HepG2 (cell line): ENCODE results near the gene TXNDC16. TPM values are rescaled to one million over a fixed set of nuclear protein-coding genes. Genes with fewer than 3 reads are reported as not detected.

Source experiments
- FOXK1 ChIP-seq: sonication (generic); formaldehyde crosslinking; IDR thresholded peaks from 2 replicates; pipeline ENCODE4 v1.4.0; 2020; ENCODE audit warnings: low read depth, missing genetic modification reagents, borderline replicate concordance
- HMGXB3 ChIP-seq: sonication (generic); formaldehyde crosslinking; IDR thresholded peaks from 2 replicates; pipeline ENCODE4 v1.4.0; 2020; ENCODE audit warnings: missing genetic modification reagents, borderline replicate concordance
- HOXA3 ChIP-seq: sonication (generic); formaldehyde crosslinking; IDR thresholded peaks from 2 replicates; pipeline ENCODE4 v1.5.0; 2020; ENCODE audit warnings: missing genetic modification reagents
- POGZ ChIP-seq: sonication (generic); formaldehyde crosslinking; IDR thresholded peaks from 2 replicates; pipeline ENCODE4 v1.4.0; 2020; ENCODE audit warnings: mild to moderate bottlenecking, missing genetic modification reagents
- RFXANK ChIP-seq: IDR thresholded peaks from 2 replicates; pipeline ENCODE4 v1.6.1; 2016
- SALL1 ChIP-seq: sonication (generic); formaldehyde crosslinking; IDR thresholded peaks from 2 replicates; pipeline ENCODE4 v1.8.0; 2022; ENCODE audit warnings: mild to moderate bottlenecking, missing genetic modification reagents
- SNAPC4 ChIP-seq: sonication (generic); formaldehyde crosslinking; IDR thresholded peaks from 2 replicates; pipeline ENCODE4 v1.4.0; 2020; ENCODE audit warnings: mild to moderate bottlenecking, missing genetic modification reagents
- SOX13 ChIP-seq, 3 experiments: fragments of 450-650 bp in 1 of 3; sonication (generic) in 1 of 3; formaldehyde crosslinking in 1 of 3; IDR thresholded peaks in 2 of 3; conservative IDR thresholded peaks in 1 of 3; 2 replicates each; pipeline versions ENCODE4 v1.5.0 to v1.6.1; 2016 to 2020; ENCODE audit warnings: antibody characterized with exemption in 1 of 3, mild to moderate bottlenecking in 1 of 3, missing compliant biosample characterization in 1 of 3, missing genetic modification reagents in 1 of 3, moderate library complexity in 1 of 3
- TFDP2 ChIP-seq: sonication (generic); formaldehyde crosslinking; IDR thresholded peaks from 2 replicates; pipeline ENCODE4 v1.4.0; 2020; ENCODE audit warnings: missing genetic modification reagents
- ZNF20 ChIP-seq: sonication (generic); formaldehyde crosslinking; IDR thresholded peaks from 2 replicates; pipeline ENCODE4 v1.4.0; 2020; ENCODE audit warnings: mild to moderate bottlenecking, moderate library complexity, missing genetic modification reagents
- ZNF33B ChIP-seq: sonication (generic); formaldehyde crosslinking; IDR thresholded peaks from 2 replicates; pipeline ENCODE4 v1.5.1; 2020; ENCODE audit warnings: mild to moderate bottlenecking, missing genetic modification reagents
- ZNF44 ChIP-seq: sonication (generic); formaldehyde crosslinking; IDR thresholded peaks from 2 replicates; pipeline ENCODE4 v1.5.1; 2020; ENCODE audit warnings: mild to moderate bottlenecking, missing genetic modification reagents
- ZNF788 ChIP-seq: sonication (generic); formaldehyde crosslinking; IDR thresholded peaks from 2 replicates; pipeline ENCODE4 v1.5.0; 2020; ENCODE audit warnings: mild to moderate bottlenecking, missing genetic modification reagents, borderline replicate concordance
- ZSCAN20 ChIP-seq: sonication (generic); formaldehyde crosslinking; IDR thresholded peaks from 2 replicates; pipeline ENCODE4 v1.4.0; 2020; ENCODE audit warnings: missing genetic modification reagents, mild to moderate bottlenecking, borderline replicate concordance
- polyA plus RNA-seq, 8 experiments: library from polyadenylated mRNA; depleted of rRNA in 3 of 8; stranded (reverse) in 7 of 8; unstranded in 1 of 8; fragments of >200 nt; fragmentation: Illumina TruSeq in 4 of 8; extraction: Trizol in 4 of 8; gene quantifications; 2 replicates each; pipeline versions ENCODE4 v1.2.1 to v1.2.3, GENCODE V29; 2011 to 2016; ENCODE audit warnings: low read depth in 4 of 8, missing spikeins in 1 of 8, mixed read lengths in 1 of 8; ENCODE audit not compliant: insufficient read depth in 1 of 8
- total RNA-seq, 5 experiments: library from RNA; depleted of rRNA; stranded (reverse); fragments of >200 nt; fragmentation: Illumina TruSeq; extraction: Trizol; gene quantifications; 2 replicates each; pipeline ENCODE4 v1.2.3, GENCODE V29; 2016; ENCODE audit warnings: low read depth in 1 of 5
- TF ChIP-seq, protein P1 (sequence below): sonication (generic); formaldehyde crosslinking; IDR thresholded peaks from 2 replicates; pipeline ENCODE4 v1.4.0; 2020; ENCODE audit warnings: missing genetic modification reagents, mild to moderate bottlenecking, borderline replicate concordance

The TXNDC16 gene
- total and polyA plus RNA-seq, 2 of the 13 experiments (the other 11 are each of a cell fraction or from before 2014, with no cell fraction given), result 4.6 to 6.2 TPM

DNA sequence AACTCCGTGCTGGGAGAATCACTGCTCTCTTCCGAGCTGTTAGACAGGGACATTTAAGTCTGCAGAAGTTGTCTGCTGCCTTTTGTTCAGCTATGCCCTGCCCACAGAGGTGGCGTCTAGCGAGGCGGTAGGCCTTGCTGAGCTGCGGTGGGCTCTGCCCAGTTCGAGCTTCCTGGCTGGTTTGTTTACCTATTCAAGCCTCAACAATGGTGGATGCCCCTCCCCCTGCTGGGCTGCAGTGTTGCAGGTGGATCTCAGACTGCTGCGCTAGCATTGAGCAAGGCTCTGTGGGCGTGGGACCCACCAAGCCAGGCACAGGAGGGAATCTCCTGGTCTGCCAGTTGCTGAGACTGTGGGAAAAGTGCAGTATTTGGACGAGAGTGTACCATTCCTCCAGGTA is 44.0 kb upstream of the TXNDC16 start (continued):
- TF ChIP-seq SALL1 (CRISPR knock-in tag) (peak; percentile 47; the same call in 1 of the 2 replicates), SNAPC4 (CRISPR knock-in tag) (no peak), HMGXB3 (no peak), ZNF44 (no peak), RFXANK (CRISPR knock-in tag) (no peak), ZSCAN20 (CRISPR knock-in tag) (no peak), SOX13 (IDR thresholded peaks at IDR 0.05) (no peak), SOX13 (CRISPR knock-in tag; conservative IDR thresholded peaks at IDR 0.05 in 1 of 2, IDR thresholded peaks at IDR 0.05 in 1 of 2) (peak in 1 of 2 experiments; percentile 67; a peak in 1 of 4 replicates), TFDP2 (CRISPR knock-in tag) (no peak), FOXK1 (CRISPR knock-in tag) (no peak), ZNF33B (no peak), ZNF20 (CRISPR knock-in tag) (no peak), ZNF788 (CRISPR knock-in tag) (no peak), HOXA3 (CRISPR knock-in tag) (peak; percentile 22; the same call in 1 of the 2 replicates), POGZ (CRISPR knock-in tag) (0 out of 2 replicates have a peak, but pooled peaks have one; percentile 20)
- TF ChIP-seq, protein P1, sequence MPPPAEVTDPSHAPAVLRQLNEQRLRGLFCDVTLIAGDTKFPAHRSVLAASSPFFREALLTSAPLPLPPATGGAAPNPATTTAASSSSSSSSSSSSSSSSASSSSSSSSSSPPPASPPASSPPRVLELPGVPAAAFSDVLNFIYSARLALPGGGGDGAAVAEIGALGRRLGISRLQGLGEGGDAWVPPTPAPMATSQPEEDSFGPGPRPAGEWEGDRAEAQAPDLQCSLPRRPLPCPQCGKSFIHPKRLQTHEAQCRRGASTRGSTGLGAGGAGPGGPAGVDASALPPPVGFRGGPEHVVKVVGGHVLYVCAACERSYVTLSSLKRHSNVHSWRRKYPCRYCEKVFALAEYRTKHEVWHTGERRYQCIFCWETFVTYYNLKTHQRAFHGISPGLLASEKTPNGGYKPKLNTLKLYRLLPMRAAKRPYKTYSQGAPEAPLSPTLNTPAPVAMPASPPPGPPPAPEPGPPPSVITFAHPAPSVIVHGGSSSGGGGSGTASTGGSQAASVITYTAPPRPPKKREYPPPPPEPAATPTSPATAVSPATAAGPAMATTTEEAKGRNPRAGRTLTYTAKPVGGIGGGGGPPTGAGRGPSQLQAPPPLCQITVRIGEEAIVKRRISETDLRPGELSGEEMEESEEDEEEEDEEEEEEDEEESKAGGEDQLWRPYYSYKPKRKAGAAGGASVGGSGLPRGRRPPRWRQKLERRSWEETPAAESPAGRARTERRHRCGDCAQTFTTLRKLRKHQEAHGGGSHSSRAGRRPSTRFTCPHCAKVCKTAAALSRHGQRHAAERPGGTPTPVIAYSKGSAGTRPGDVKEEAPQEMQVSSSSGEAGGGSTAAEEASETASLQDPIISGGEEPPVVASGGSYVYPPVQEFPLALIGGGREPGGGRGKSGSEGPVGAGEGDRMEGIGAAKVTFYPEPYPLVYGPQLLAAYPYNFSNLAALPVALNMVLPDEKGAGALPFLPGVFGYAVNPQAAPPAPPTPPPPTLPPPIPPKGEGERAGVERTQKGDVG, result no peak
